Subcutaneous abdominal adipose tissue (tissue), 5 donors: ENCODE results near the gene STARD3.
A peak's percentile ranks its signal among the peaks of the same experiment; 100 is the strongest.

Experiments
- H3K27ac ChIP-seq: one replicate; pipeline ENCODE4 v1.7.0; 2013; ENCODE audit warnings: low read depth, mild to moderate bottlenecking, inconsistent platforms, low read length, moderate library complexity
- H3K27me3 ChIP-seq, 5 donors: one replicate each; pipeline ENCODE4 v1.7.0; 2013; ENCODE audit warnings: low read length in 5 of 5, inconsistent platforms in 1 of 5; ENCODE audit not compliant: control insufficient read depth in 5 of 5, insufficient read depth in 4 of 5
- H3K36me3 ChIP-seq, 5 donors: one replicate each; pipeline ENCODE4 v1.7.0; 2013; ENCODE audit warnings: low read length in 5 of 5; ENCODE audit not compliant: control insufficient read depth in 5 of 5, insufficient read depth in 5 of 5
- H3K4me1 ChIP-seq, 5 donors: one replicate each; pipeline ENCODE4 v1.7.0; 2013; ENCODE audit warnings: low read length in 5 of 5, mild to moderate bottlenecking in 3 of 5, moderate library complexity in 1 of 5; ENCODE audit not compliant: control insufficient read depth in 5 of 5, insufficient read depth in 5 of 5
- H3K4me3 ChIP-seq, 5 donors: one replicate each; pipeline ENCODE4 v1.7.0; 2013; ENCODE audit warnings: low read length in 5 of 5, low read depth in 1 of 5
- H3K9ac ChIP-seq, 5 donors: one replicate each; pipeline ENCODE4 v1.7.0; 2013; ENCODE audit warnings: low read length in 5 of 5, mild to moderate bottlenecking in 4 of 5, moderate library complexity in 3 of 5
- H3K9me3 ChIP-seq, 5 donors: one replicate each; pipeline ENCODE4 v1.7.0; 2013; ENCODE audit warnings: low read length in 5 of 5; ENCODE audit not compliant: control insufficient read depth in 5 of 5
- donor health status: healthy.
- donor health status: healthy.
- donor health status: healthy.
- donor health status: healthy.
- donor health status: healthy.

STARD3 gene

DNA sequence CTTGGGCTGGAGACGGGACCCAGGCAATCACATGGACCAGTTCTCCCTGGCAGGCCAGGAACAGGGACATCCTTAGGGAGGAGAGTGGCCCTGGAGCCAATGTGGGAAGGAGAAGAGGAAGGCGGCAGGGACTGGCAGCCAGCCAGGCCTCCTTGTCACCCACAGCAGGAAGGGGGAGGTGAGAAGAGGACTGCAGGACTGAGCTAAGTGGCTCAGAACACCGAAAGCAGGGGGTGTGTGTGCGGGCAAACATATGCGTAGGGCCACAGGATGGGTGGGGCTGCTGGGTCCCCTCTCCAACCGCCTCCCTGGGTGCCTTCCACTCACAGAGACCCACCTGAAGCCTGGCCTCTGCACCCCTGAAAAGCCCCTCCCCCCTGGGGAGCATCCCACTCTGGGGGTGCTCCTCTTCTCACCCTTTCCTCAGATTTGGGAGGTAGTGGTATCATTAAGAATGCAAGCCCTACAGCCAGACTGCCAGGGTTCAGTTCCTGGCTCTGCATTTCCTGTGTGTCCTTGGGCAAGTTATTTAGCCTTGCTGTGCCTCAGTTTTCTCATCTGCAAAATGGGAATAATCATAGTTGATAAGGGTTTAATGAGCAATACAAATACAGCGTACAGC lies 39.4 kb downstream of the STARD3 start:
- Histone ChIP-seq H3K27ac (no peak overlapping the region), H3K27me3 (peaks cover 1 to 10% (median 4%) of the 10 kb centered on the region in 5 donors), H3K9ac (no peak overlapping the region), H3K4me3 (no peak overlapping the region), H3K36me3 (peaks cover 0 to 37% (median 13%) of the 10 kb centered on the region in 5 donors), H3K9me3 (no peaks in the 10 kb centered on the region), H3K4me1 (peaks cover 3 to 39% (median 20%) of the 10 kb centered on the region in 5 donors)

DNA sequence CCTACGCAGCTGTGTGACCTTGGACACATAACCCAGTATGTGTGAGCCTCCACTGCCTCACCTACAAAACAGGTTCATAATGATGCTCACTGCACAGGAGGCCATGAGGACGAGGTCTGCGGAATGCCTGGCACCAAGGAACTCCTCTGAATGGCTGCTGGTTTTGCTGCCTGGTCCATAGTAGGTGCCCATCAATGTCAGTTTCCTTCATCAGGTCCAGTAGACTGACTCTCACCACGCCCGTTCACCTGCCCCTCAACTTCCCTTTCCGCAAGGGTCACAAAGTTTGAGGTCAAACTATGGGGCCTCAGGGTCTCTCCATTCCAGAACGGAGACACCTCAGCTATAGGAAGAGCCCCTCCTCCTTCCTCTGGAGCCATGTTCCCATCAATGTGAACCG lies 40.1 kb downstream of the STARD3 start:
- H3K4me3 ChIP-seq = no peak overlapping the region
- peaks cover 3 to 34% (median 14%) of the 10 kb centered on the region in 5 donors for H3K4me1 ChIP-seq
- no peak overlapping the region for H3K27ac ChIP-seq
- no peaks in the 10 kb centered on the region for H3K9me3 ChIP-seq
- H3K9ac ChIP-seq = no peak overlapping the region
- H3K36me3 ChIP-seq = peaks cover 0 to 37% (median 13%) of the 10 kb centered on the region in 5 donors
- H3K27me3 ChIP-seq = peaks cover 0 to 3% (median 0%) of the 10 kb centered on the region in 5 donors

DNA sequence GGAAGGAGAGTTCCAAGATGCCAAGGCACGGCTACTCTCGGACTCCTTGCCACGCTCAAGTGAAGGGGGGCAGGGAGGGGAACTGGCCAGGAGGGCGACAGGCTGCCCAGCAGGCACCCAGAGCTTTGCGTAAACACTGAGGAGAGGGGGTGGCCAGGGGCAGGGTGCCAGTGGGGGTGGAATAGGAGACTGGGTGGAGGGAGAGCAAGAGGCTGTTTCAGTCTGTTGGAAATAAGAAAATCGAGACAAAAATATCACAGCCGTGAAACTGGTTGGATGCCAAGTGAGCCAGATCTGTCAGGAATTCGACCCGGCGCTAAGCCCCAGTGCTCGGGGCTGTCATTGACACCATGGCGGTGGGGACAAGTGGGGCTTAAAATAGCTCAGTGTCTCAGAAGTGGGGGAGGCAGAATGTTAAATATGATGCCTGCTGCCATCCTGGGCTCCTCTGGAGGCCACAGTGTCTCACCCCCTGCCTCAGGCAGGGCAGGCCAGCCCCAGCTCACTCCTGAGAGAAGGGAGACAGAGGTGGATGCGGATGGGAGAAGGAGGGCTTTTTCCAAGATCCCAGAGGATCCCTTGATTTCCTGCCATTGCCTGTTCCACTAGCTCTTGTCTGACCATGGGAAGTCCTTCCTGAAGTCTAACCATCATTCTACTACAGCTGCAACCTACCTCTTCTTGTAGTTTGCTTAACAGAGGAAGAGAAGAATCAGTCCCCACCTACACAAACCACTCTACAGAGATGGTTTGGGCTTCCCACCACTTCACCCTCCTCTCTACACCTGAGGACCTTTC lies 40.8 kb downstream of the STARD3 start:
- Histone ChIP-seq H3K27ac (no peak overlapping the region), H3K9ac (no peak overlapping the region), H3K4me1 (peaks cover 3 to 31% (median 13%) of the 10 kb centered on the region in 5 donors), H3K9me3 (no peaks in the 10 kb centered on the region), H3K4me3 (no peak overlapping the region), H3K36me3 (peaks cover 0 to 37% (median 13%) of the 10 kb centered on the region in 5 donors), H3K27me3 (no peaks in the 10 kb centered on the region)

DNA sequence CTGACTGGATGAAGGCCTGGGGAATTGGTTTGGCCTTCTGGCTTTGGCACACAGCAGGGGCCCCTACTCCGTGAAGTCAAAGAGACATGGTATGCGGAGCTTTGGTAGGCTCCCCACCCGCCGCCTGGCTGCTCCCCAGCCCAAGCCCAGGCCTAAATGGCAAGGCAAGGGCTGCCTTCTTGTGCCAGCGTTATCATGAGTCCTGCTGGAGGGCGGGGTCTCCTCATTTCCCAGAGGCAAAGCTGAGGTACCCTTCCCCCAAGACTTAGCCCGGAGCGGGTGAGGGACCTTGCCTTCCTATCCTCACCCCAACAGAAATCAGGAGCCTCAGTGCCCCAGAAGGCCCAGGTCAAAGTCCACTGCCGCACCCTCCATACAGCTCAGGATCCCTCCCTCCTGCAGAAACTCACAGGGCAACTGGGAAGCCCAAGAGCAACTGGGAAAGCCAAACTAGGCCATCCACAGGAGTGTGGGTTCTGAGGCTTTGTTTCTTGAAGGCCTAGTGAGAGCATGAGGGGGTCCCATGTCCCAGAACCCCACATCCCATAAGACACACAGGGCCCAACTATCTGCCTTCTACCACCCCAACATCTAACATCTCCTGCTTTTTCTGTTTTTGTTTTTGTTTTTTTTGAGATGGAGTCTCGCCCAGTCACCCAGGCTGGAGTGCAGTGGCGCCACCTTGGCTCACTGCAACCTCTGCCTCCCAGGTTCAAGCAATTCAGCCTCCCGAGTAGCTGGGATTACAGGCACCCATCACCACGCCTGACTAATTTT lies 41.6 kb downstream of the STARD3 start:
- Histone ChIP-seq H3K4me1 (peaks cover 3 to 31% (median 13%) of the 10 kb centered on the region in 5 donors), H3K27me3 (no peaks in the 10 kb centered on the region), H3K4me3 (no peak overlapping the region), H3K36me3 (peaks cover 0 to 43% (median 19%) of the 10 kb centered on the region in 5 donors), H3K27ac (no peak overlapping the region), H3K9me3 (no peaks in the 10 kb centered on the region), H3K9ac (no peak overlapping the region)

DNA sequence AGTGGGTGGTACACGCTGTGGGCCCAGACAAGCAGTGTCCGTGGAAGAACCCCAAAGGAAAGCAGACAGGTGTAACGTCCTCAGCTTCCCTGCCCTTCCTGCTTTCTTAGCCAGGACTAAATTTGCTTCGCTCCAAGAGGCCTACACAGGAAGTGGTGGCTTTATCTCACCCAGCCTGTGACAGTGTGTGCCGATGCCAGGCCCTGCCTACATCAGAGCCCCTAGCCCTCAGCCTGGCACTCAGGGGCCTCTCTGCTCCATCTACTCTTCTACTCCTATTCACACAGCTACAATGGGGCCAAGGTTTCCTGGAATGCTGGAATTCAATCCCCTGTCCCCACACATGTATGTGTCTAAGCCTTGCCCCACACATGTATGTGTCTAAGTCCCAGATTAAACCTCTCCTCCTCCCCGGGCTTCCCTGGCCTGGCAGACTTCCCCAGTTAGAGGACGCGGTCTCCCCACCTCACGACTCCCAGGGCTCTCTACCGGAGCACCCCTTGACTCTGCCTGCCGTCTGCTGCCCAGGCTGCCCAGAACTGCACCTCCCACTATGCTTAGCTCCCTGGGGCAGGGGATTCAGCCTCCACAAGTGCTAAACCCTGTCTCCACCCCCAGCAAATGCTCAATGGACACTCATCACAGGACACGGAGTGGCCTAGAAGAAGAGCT lies 42.7 kb downstream of the STARD3 start:
- peak overlapping the region in 1 of 5 donors; percentile 21 for H3K9ac ChIP-seq
- H3K27me3 ChIP-seq = no peaks in the 10 kb centered on the region
- no peaks in the 10 kb centered on the region for H3K9me3 ChIP-seq
- H3K27ac ChIP-seq = no peak overlapping the region
- peaks cover 0 to 52% (median 26%) of the 10 kb centered on the region in 5 donors for H3K36me3 ChIP-seq
- H3K4me3 ChIP-seq = no peak overlapping the region
- peaks cover 3 to 31% (median 13%) of the 10 kb centered on the region in 5 donors for H3K4me1 ChIP-seq

DNA sequence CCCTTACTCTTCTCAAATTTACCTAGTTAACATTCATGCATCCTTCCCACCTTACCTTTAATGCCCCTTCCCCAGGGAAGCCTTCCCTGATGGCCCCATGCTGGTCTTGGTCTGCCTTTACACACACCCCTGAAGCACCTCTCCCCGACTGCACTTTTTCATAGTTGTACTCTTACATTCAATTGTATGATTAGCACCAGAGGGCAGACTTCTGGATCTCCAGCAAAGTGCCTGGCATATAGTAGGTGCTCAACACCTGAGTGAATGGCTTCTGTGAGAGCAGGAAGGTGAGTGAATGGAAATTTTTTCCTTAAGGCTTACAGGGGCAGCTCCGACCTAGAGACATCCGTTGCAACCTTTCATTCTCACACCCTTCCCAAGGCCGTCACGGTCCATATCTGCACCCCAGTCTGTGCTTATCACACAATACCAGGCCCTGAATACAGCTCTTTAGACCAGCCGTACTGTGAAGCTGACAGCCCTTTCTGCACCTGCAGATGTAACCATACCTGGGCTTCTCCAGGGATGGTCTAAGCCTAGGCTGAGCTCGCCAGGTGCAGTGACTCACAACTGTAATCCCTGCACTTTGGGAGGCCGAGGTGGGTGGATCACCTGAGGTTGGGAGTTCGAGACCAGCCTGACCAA lies 46.5 kb downstream of the STARD3 start:
- Histone ChIP-seq H3K4me3 (no peak overlapping the region), H3K4me1 (peaks cover 0 to 27% (median 11%) of the 10 kb centered on the region in 5 donors), H3K9me3 (no peaks in the 10 kb centered on the region), H3K27ac (no peak overlapping the region), H3K36me3 (peaks cover 0 to 44% (median 29%) of the 10 kb centered on the region in 5 donors), H3K9ac (no peak overlapping the region), H3K27me3 (no peaks in the 10 kb centered on the region)

DNA sequence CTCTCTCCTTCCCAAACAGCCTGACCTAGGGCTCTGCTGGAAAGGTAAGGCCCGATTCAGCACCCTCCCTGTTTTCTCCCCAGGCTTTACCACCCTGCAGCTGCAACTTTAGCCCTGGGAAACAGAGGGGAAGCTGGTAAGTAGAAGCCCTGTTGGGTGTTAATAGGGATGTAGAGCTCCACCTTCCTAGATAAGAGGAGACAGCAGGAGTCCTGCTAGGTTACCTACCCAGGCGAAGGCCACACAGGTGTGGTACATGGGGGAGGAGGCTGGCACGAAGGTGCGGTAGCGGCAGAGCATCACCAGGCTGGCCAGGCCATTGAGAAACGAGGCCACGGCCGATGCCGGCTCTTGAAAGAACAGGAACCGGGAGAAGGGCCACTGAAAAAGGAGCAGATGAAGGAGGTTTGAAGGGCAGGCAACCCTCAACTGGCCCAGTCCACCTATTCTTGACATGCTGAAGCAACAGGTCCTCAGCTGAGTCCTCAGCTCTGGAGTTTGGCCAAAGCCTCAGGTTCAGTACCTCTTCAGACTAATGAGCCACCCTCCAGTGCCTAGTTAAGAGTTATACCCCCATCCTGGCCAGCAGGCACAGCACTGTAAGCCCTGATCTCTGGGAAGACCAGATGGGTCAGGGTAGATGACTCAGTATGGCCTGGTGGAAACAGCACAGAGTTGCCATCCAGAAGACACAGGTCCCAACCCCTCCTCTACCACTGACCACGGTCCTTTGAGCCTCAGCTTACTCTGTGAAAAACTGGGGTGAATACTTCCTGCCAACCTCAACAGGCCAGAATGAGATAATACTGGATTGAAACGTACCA lies 47.6 kb downstream of the STARD3 start:
- H3K9me3 ChIP-seq = no peaks in the 10 kb centered on the region
- no peak overlapping the region for H3K9ac ChIP-seq
- H3K4me1 ChIP-seq = peaks cover 2 to 28% (median 18%) of the 10 kb centered on the region in 5 donors
- H3K27ac ChIP-seq = no peak overlapping the region
- peaks cover 0 to 39% (median 25%) of the 10 kb centered on the region in 5 donors for H3K36me3 ChIP-seq
- no peaks in the 10 kb centered on the region for H3K27me3 ChIP-seq
- H3K4me3 ChIP-seq = no peak overlapping the region

DNA sequence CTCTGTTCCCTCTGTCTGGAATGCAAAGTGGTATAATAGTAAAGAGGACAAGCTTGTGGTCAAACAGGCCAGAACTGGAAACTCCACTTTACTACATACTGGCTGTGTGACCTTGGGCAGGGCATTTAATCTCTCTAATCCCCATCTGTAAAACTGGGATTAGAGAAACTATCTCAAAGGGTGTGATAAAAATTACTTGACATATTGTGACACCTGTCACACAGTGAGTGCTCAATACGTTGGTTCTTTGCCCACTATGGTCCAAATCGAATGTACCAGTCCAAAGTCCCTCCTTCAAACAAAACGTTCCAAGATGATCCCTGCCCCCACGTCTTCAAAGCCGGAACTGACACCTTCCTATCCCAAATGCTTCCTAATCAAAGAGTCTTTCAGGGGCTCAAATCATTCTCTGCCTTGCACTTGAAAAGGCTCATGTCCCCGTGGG lies 50.2 kb downstream of the STARD3 start:
- Histone ChIP-seq H3K4me3 (peak overlapping the region; percentile 71 to 99 (median 95)), H3K4me1 (peaks cover 2 to 18% (median 14%) of the 10 kb centered on the region in 5 donors), H3K36me3 (peaks cover 0 to 24% (median 18%) of the 10 kb centered on the region in 5 donors), H3K9me3 (no peaks in the 10 kb centered on the region), H3K9ac (no peak overlapping the region), H3K27me3 (no peaks in the 10 kb centered on the region), H3K27ac (no peak overlapping the region)
